ENCODE measurements around the gene SPOP.

GRCh38 chr17:49677134-49677932 is 564 bp downstream of the SPOP start:
- TF ChIP-seq EZH2 (IDR thresholded peaks at IDR 0.05; ENCODE audit: borderline replicate concordance, low read depth, low read length, poor library complexity, severe bottlenecking) = no peak
- TF ChIP-seq CTCF (conservative IDR thresholded peaks at IDR 0.05; ENCODE audit: low read depth, low read length) = no peak

Measured in A673 (cell line).